H1 (cell line): ENCODE measurements around the gene MTMR6. TPM values are rescaled to one million over a fixed set of nuclear protein-coding genes. Genes with fewer than 3 reads are reported as not detected.

ENCODE experiments used
- CTCF ChIA-PET: fragments of 300-600 bp; sonication (Branson Sonifier 250); formaldehyde crosslinking; loops from one replicate; lab custom pipeline; 2021; ENCODE audit not compliant: partially characterized antibody; lab: Charles Lee
- POLR2A ChIA-PET: fragments of 300-600 bp; sonication (Branson Sonifier 250); formaldehyde crosslinking; loops from one replicate; lab custom pipeline; 2021; ENCODE audit warnings: inconsistent platforms; ENCODE audit not compliant: partially characterized antibody; lab: Charles Lee
- DNase-seq, 2 experiments: peaks; one replicate each; pipeline versions ENCODE4 v3.0.0 to v3.0.0-alpha.2; 2010 to 2022; ENCODE audit warnings: low spot score in 2 of 2, low read depth in 1 of 2, mixed read lengths in 1 of 2
- FAIRE-seq: peaks from 2 replicates; lab custom pipeline; 2011; peaks lifted over from hg19 to GRCh38; lab: Jason Lieb, UNC
- H2AFZ ChIP-seq: 2 replicates; pipeline ENCODE4 v1.8.1; 2012; ENCODE audit warnings: low read length, inconsistent platforms
- H2AK5ac ChIP-seq: 2 replicates; pipeline ENCODE4 v1.6.1; 2013; ENCODE audit warnings: low read depth, low read length
- H2BK120ac ChIP-seq: replicated peaks from 2 replicates; pipeline ENCODE3; 2013; ENCODE audit warnings: low read depth, low read length, inconsistent platforms
- H2BK12ac ChIP-seq: 2 replicates; pipeline ENCODE4 v1.6.1; 2013; ENCODE audit warnings: low read depth, low read length
- H2BK15ac ChIP-seq: 2 replicates; pipeline ENCODE4 v1.6.1; 2013; ENCODE audit warnings: low read length
- H2BK20ac ChIP-seq: 2 replicates; pipeline ENCODE4 v1.6.1; 2013; ENCODE audit warnings: low read length
- H2BK5ac ChIP-seq: 2 replicates; pipeline ENCODE4 v1.6.1; 2013; ENCODE audit warnings: low read depth, low read length
- H3K14ac ChIP-seq: 2 replicates; pipeline ENCODE4 v1.6.1; 2013; ENCODE audit warnings: inconsistent platforms; ENCODE audit not compliant: insufficient read length
- H3K18ac ChIP-seq: 2 replicates; pipeline ENCODE4 v1.6.1; 2013; ENCODE audit warnings: low read length; ENCODE audit errors: extremely low read depth
- H3K23ac ChIP-seq: 2 replicates; pipeline ENCODE4 v1.6.1; 2013; ENCODE audit warnings: inconsistent platforms; ENCODE audit not compliant: insufficient read length
- H3K23me2 ChIP-seq: 2 replicates; pipeline ENCODE4 v1.6.1; 2013; ENCODE audit warnings: low read depth, low read length
- H3K27ac ChIP-seq: 2 replicates; pipeline ENCODE4 v1.6.1; 2011; ENCODE audit warnings: low read depth, low read length, inconsistent platforms
- H3K27me3 ChIP-seq, 4 experiments: replicated peaks in 1 of 4; 1 replicate in 1 of 4; 2 replicates in 3 of 4; pipeline versions ENCODE4 v1.6.1 to v1.8.1; 2011 to 2013; ENCODE audit warnings: low read length in 3 of 4, mild to moderate bottlenecking in 3 of 4, inconsistent platforms in 2 of 4, mixed read lengths in 2 of 4, moderate library complexity in 1 of 4; ENCODE audit not compliant: control insufficient read depth in 3 of 4, insufficient read depth in 3 of 4; ENCODE audit errors: extremely low read depth in 1 of 4
- H3K36me3 ChIP-seq, 4 experiments: 2 replicates each; pipeline versions ENCODE4 v1.6.1 to v1.8.1; 2011 to 2013; ENCODE audit warnings: mild to moderate bottlenecking in 4 of 4, low read length in 3 of 4, moderate library complexity in 2 of 4, control low read depth in 1 of 4, inconsistent platforms in 1 of 4; ENCODE audit not compliant: insufficient read depth in 4 of 4, control insufficient read depth in 2 of 4
- H3K4ac ChIP-seq: replicated peaks from 2 replicates; pipeline ENCODE3; 2013; ENCODE audit warnings: low read length, low read depth, mixed read lengths, inconsistent platforms; ENCODE audit not compliant: insufficient read length
- H3K4me1 ChIP-seq, 4 experiments: replicated peaks in 1 of 4; 1 replicate in 1 of 4; 2 replicates in 3 of 4; pipeline versions ENCODE4 v1.6.1 to v1.8.1; 2011 to 2013; ENCODE audit warnings: low read length in 3 of 4, inconsistent platforms in 2 of 4, mixed read lengths in 1 of 4; ENCODE audit not compliant: insufficient read depth in 4 of 4, control insufficient read depth in 3 of 4
- H3K4me2 ChIP-seq, 2 experiments: 2 replicates each; pipeline versions ENCODE4 v1.6.1 to v1.8.1; 2011 to 2013; ENCODE audit warnings: low read depth in 2 of 2, low read length in 2 of 2, control low read depth in 1 of 2, inconsistent platforms in 1 of 2, mild to moderate bottlenecking in 1 of 2; ENCODE audit not compliant: insufficient read depth in 1 of 2
- H3K4me3 ChIP-seq, 4 experiments: fragments of 200-600, 300-600 bp in 1 of 4; sonication (generic), shearing (Covaris generic), sonication (Bioruptor Twin) in 1 of 4; 2 replicates each; pipeline versions ENCODE4 v1.5.1 to v1.8.1; 2011 to 2016; ENCODE audit warnings: low read length in 4 of 4, low read depth in 3 of 4, control low read depth in 2 of 4, inconsistent platforms in 2 of 4, mild to moderate bottlenecking in 2 of 4, mixed read lengths in 1 of 4, moderate library complexity in 1 of 4; ENCODE audit not compliant: insufficient read depth in 2 of 4; ENCODE audit errors: extremely low read depth in 1 of 4
- H3K56ac ChIP-seq: replicated peaks from 2 replicates; pipeline ENCODE3; 2013; ENCODE audit warnings: low read depth, mild to moderate bottlenecking, mixed read lengths, low read length, inconsistent platforms; ENCODE audit not compliant: insufficient read length
- H3K79me1 ChIP-seq: 2 replicates; pipeline ENCODE4 v1.6.1; 2013; ENCODE audit warnings: low read depth, low read length, control low read depth
- H3K79me2 ChIP-seq, 2 experiments: 2 replicates each; pipeline versions ENCODE4 v1.6.1 to v1.8.1; 2012 to 2013; ENCODE audit warnings: low read length in 2 of 2, mild to moderate bottlenecking in 2 of 2, inconsistent platforms in 1 of 2; ENCODE audit not compliant: insufficient read depth in 2 of 2, control insufficient read depth in 1 of 2
- H3K9ac ChIP-seq, 4 experiments: replicated peaks in 1 of 4; 1 replicate in 1 of 4; 2 replicates in 3 of 4; pipeline versions ENCODE4 v1.6.1 to v1.8.1; 2011 to 2013; ENCODE audit warnings: low read depth in 3 of 4, low read length in 3 of 4, control low read depth in 2 of 4, mild to moderate bottlenecking in 2 of 4, moderate library complexity in 2 of 4, inconsistent platforms in 1 of 4; ENCODE audit errors: extremely low read depth in 1 of 4
- H3K9me3 ChIP-seq, 2 experiments: 2 replicates each; pipeline versions ENCODE4 v1.6.1 to v1.8.1; 2012 to 2013; ENCODE audit warnings: mild to moderate bottlenecking in 2 of 2, moderate library complexity in 2 of 2, control low read depth in 1 of 2, inconsistent platforms in 1 of 2, low read depth in 1 of 2, low read length in 1 of 2, mixed read lengths in 1 of 2; ENCODE audit not compliant: insufficient read depth in 2 of 2
- H4K20me1 ChIP-seq, 2 experiments: replicated peaks in 1 of 2; 2 replicates each; pipeline versions ENCODE3 to v1.8.1; 2011 to 2013; ENCODE audit warnings: inconsistent platforms in 2 of 2, low read length in 2 of 2, mild to moderate bottlenecking in 1 of 2; ENCODE audit not compliant: insufficient read depth in 2 of 2, control insufficient read depth in 1 of 2
- H4K5ac ChIP-seq: 2 replicates; pipeline ENCODE4 v1.6.1; 2013; ENCODE audit warnings: low read length, low read depth, mixed read lengths, inconsistent platforms; ENCODE audit not compliant: insufficient read length
- H4K8ac ChIP-seq: 2 replicates; pipeline ENCODE4 v1.8.0; 2013; ENCODE audit warnings: mild to moderate bottlenecking, moderate library complexity, low read length, inconsistent platforms; ENCODE audit not compliant: insufficient read depth; ENCODE audit errors: extremely low read depth
- H4K91ac ChIP-seq: replicated peaks from 2 replicates; pipeline ENCODE3; 2013; ENCODE audit warnings: low read length, mixed read lengths, inconsistent platforms; ENCODE audit not compliant: insufficient read length
- CBX8 ChIP-seq: fragments of 300-800, 300-1000 bp; sonication (generic); IDR thresholded peaks from 2 replicates; pipeline ENCODE4 v1.7.1; 2016; ENCODE audit warnings: low read depth, low read length, borderline replicate concordance
- CHD2 ChIP-seq: IDR thresholded peaks from 2 replicates; pipeline ENCODE4 v1.6.1; 2012; ENCODE audit warnings: low read length, improper control_type of control experiment
- EP300 ChIP-seq, 2 experiments: IDR thresholded peaks; 1 replicate in 1 of 2; 2 replicates in 1 of 2; pipeline ENCODE4 v1.6.1; 2011 to 2012; ENCODE audit warnings: low read depth in 2 of 2, low read length in 2 of 2, mild to moderate bottlenecking in 2 of 2, borderline replicate concordance in 1 of 2, inconsistent platforms in 1 of 2, moderate library complexity in 1 of 2
- GABPA ChIP-seq: IDR thresholded peaks from 2 replicates; pipeline ENCODE4 v1.6.1; 2011; ENCODE audit warnings: mild to moderate bottlenecking, low read length, moderate library complexity, borderline replicate concordance; ENCODE audit not compliant: insufficient read depth
- HDAC6 ChIP-seq: IDR thresholded peaks from one replicate; pipeline ENCODE4 v1.7.1; 2012; ENCODE audit warnings: low read depth, mild to moderate bottlenecking, inconsistent platforms, low read length, moderate library complexity
- KDM1A ChIP-seq: fragments of 200-600, 300-600 bp; sonication (generic); IDR thresholded peaks from 2 replicates; pipeline ENCODE4 v1.7.1; 2016; ENCODE audit warnings: mild to moderate bottlenecking, low read length, borderline replicate concordance
- KDM4A ChIP-seq: IDR thresholded peaks from one replicate; pipeline ENCODE4 v1.7.1; 2012; ENCODE audit warnings: low read depth, mild to moderate bottlenecking, moderate library complexity, low read length, inconsistent platforms; ENCODE audit not compliant: severe bottlenecking
- MAFK ChIP-seq: IDR thresholded peaks from 2 replicates; pipeline ENCODE4 v1.6.1; 2012; ENCODE audit warnings: low read depth, mild to moderate bottlenecking, improper control_type of control experiment, low read length
- SAP30 ChIP-seq: fragments of 300-600 bp; sonication (generic); IDR thresholded peaks from 2 replicates; pipeline ENCODE4 v1.7.1; 2012; ENCODE audit warnings: low read length, moderate library complexity, mild to moderate bottlenecking, inconsistent platforms; ENCODE audit not compliant: insufficient read depth, insufficient replicate concordance
- SP1 ChIP-seq: IDR thresholded peaks from 2 replicates; pipeline ENCODE4 v1.6.1; 2011; ENCODE audit warnings: low read depth, low read length
- YY1 ChIP-seq: IDR thresholded peaks from 2 replicates; pipeline ENCODE4 v1.6.1; 2011; ENCODE audit warnings: low read depth, mild to moderate bottlenecking, low read length
- polyA plus RNA-seq, 7 experiments: library from polyadenylated mRNA; depleted of rRNA in 3 of 7; stranded (reverse) in 5 of 7; unstranded in 2 of 7; fragments of >200 nt in 5 of 7; fragments of 200-250 nt in 2 of 7; gene quantifications; 1 replicate in 5 of 7; 2 replicates in 1 of 7; 4 replicates in 1 of 7; pipeline versions ENCODE4 v1.2.1 to v1.2.3, GENCODE V29; 2011 to 2013; ENCODE audit warnings: missing spikeins in 2 of 7, mixed read lengths in 2 of 7
- total RNA-seq: library from RNA; stranded (reverse); fragmentation: NEBNext Ultra II Directional; extraction: Animal tissue kit (Norgen Biotek cat#: 25700); gene quantifications from 2 replicates; pipeline ENCODE4 v1.2.1, GENCODE V29; 2021
- TF ChIP-seq, protein P1 (sequence below): IDR thresholded peaks from 2 replicates; pipeline ENCODE4 v1.6.1; 2011; ENCODE audit warnings: low read length, improper control_type of control experiment

MTMR6 gene
- total and polyA plus RNA-seq, 2 of the 8 experiments (the other 6 are each of a cell fraction or from before 2014, with no cell fraction given): 2.1 to 8.4 TPM

DNA sequence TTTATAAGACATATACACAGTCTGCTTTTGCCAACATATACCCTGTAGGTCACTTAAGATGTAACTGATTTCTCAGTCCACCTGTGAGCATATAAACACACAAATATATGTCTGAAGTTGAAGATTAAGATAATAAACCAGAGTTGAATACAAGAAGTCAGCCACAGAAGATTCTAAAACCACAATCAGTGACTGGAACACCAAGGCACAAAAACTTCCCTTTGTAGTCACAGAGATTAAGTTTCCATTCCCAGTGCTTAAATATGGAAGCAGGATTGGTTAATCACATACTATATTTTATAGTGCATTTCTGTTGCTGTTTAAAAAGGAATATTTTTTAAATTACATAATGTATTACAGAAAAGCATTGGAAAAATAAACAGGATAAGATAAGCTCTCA lies 39.9 kb downstream of the MTMR6 start:
- no peak for FAIRE-seq
- no peak for TF ChIP-seq HDAC6
- TF ChIP-seq YY1: no peak
- no peak for TF ChIP-seq KDM4A
- no peak for TF ChIP-seq CBX8
- no peak for TF ChIP-seq GABPA
- no peak for TF ChIP-seq CHD2
- TF ChIP-seq SAP30: no peak
- TF ChIP-seq, protein P1, sequence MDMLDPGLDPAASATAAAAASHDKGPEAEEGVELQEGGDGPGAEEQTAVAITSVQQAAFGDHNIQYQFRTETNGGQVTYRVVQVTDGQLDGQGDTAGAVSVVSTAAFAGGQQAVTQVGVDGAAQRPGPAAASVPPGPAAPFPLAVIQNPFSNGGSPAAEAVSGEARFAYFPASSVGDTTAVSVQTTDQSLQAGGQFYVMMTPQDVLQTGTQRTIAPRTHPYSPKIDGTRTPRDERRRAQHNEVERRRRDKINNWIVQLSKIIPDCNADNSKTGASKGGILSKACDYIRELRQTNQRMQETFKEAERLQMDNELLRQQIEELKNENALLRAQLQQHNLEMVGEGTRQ: no peak
- no peak for TF ChIP-seq EP300 (IDR thresholded peaks at IDR 0.05; ENCODE audit: borderline replicate concordance in 1 of 2, low read depth in 2 of 2, low read length in 2 of 2)
- no peak for TF ChIP-seq MAFK
- no peak for TF ChIP-seq SP1
- no peak for TF ChIP-seq KDM1A
- no peak overlapping the region for H4K5ac ChIP-seq
- H3K36me3 ChIP-seq: no peaks in the 10 kb centered on the region; a peak in 1 of 8 replicates
- no peak overlapping the region for H2AK5ac ChIP-seq
- H3K18ac ChIP-seq: no peak overlapping the region
- no peak overlapping the region for H3K4ac ChIP-seq
- no peak overlapping the region for H3K4me3 ChIP-seq
- no peaks in the 10 kb centered on the region for H3K9me3 ChIP-seq
- H3K23ac ChIP-seq: no peak overlapping the region
- CTCF ChIA-PET: no interaction called here
- H2AFZ ChIP-seq: no peak overlapping the region
- H3K79me2 ChIP-seq: no peaks in the 10 kb centered on the region
- H2BK12ac ChIP-seq: no peak overlapping the region
- no peak overlapping the region for H2BK5ac ChIP-seq
- H2BK15ac ChIP-seq: no peak overlapping the region
- H3K9ac ChIP-seq: no peak overlapping the region
- no peaks in the 10 kb centered on the region for H3K27me3 ChIP-seq
- H3K79me1 ChIP-seq: no peaks in the 10 kb centered on the region
- no peak overlapping the region for H4K8ac ChIP-seq
- no peak overlapping the region for H3K56ac ChIP-seq
- H3K4me2 ChIP-seq: no peak overlapping the region
- no peak overlapping the region for H4K91ac ChIP-seq
- H2BK120ac ChIP-seq: no peak overlapping the region
- no peaks in the 10 kb centered on the region for H3K4me1 ChIP-seq
- H3K14ac ChIP-seq: no peak overlapping the region
- no peak overlapping the region for H3K27ac ChIP-seq
- no peak overlapping the region for H2BK20ac ChIP-seq
- no peak for DNase-seq
- POLR2A ChIA-PET: no interaction called here
- 0 out of 2 replicates have a peak, but pooled peaks cover 2% of the 10 kb centered on the region for H3K23me2 ChIP-seq
- H4K20me1 ChIP-seq: no peaks in the 10 kb centered on the region
